ENCODE measurements around the gene TCF7. TPM values are rescaled to one million over a fixed set of nuclear protein-coding genes. Genes with fewer than 3 reads are reported as not detected.

The TCF7 gene
- total RNA-seq, 4 donors from 2014 or later, result 0.98 to 6.6 (median 2.6) TPM

DNA sequence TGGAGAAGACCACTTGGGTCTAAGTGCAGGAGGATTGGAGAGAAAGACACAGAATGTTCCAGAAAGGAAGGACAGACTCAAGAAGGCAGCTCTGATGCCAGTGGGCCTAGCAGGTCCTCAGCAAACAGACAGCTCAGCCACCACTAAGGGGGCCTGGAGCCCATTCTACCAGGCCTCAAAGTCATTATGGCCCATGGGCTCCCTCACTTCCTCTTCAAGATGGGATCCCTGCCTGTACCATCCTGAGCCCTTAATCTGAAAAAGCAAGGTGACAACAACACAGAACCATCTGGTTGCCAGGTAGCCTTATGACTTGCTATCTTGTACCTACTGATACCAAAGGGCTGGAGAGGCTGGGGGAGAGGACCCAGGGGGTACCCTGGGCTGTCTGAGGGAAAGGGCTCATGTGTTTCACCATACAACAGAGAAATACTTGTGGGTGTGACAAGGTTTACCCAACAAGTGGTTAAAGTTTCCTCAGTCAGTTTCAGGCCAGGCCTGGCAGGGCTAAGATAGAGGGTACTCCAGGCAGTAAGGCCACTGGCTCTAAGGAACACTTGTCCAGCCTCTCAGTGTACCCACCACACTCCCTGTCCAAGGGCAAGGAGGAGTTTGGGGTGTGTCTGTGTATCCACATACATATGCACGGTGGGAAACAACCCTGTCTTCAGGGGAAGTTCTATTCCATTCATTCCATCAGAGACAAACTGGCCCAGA, 30.7 kb downstream of the TCF7 start:
- TF ChIP-seq, protein P1, sequence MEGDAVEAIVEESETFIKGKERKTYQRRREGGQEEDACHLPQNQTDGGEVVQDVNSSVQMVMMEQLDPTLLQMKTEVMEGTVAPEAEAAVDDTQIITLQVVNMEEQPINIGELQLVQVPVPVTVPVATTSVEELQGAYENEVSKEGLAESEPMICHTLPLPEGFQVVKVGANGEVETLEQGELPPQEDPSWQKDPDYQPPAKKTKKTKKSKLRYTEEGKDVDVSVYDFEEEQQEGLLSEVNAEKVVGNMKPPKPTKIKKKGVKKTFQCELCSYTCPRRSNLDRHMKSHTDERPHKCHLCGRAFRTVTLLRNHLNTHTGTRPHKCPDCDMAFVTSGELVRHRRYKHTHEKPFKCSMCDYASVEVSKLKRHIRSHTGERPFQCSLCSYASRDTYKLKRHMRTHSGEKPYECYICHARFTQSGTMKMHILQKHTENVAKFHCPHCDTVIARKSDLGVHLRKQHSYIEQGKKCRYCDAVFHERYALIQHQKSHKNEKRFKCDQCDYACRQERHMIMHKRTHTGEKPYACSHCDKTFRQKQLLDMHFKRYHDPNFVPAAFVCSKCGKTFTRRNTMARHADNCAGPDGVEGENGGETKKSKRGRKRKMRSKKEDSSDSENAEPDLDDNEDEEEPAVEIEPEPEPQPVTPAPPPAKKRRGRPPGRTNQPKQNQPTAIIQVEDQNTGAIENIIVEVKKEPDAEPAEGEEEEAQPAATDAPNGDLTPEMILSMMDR (IDR thresholded peaks at IDR 0.05; ENCODE audit: low read depth), result no peak

DNA sequence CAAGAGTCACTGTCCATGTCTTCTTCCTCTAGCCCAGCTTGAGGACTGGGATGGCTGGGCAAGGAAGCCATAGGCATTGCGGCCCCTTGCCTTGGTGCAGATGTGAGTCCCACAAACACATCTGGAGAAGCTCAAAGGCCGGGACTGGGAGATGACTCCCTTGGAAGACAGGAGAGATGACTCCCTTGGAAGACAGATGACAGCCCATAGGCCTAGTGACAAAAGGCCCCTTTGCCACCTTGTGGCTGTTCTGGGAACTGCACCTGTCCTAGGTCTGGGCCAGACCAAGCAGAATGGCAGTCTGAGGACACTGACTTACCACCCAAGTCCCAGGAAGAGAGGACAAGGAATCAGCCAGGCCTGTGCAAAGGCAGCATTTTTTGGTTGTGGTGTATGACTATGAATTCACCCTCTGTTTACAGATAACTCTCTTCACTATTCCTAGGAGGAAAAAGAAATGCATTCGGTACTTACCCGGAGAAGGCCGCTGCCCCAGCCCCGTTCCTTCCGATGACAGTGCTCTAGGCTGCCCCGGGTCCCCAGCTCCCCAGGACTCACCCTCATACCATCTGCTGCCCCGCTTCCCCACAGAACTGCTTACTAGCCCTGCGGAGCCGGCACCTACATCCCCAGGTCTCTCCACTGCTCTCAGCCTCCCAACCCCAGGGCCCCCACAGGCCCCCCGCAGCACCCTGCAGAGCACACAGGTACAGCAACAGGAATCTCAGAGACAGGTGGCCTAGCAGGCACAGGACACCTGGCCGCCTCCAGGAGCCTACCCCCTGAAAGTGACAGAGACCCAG, 31.5 kb downstream of the TCF7 start:
- TF ChIP-seq, protein P1 (IDR thresholded peaks at IDR 0.05; ENCODE audit: low read depth), result no peak

DNA sequence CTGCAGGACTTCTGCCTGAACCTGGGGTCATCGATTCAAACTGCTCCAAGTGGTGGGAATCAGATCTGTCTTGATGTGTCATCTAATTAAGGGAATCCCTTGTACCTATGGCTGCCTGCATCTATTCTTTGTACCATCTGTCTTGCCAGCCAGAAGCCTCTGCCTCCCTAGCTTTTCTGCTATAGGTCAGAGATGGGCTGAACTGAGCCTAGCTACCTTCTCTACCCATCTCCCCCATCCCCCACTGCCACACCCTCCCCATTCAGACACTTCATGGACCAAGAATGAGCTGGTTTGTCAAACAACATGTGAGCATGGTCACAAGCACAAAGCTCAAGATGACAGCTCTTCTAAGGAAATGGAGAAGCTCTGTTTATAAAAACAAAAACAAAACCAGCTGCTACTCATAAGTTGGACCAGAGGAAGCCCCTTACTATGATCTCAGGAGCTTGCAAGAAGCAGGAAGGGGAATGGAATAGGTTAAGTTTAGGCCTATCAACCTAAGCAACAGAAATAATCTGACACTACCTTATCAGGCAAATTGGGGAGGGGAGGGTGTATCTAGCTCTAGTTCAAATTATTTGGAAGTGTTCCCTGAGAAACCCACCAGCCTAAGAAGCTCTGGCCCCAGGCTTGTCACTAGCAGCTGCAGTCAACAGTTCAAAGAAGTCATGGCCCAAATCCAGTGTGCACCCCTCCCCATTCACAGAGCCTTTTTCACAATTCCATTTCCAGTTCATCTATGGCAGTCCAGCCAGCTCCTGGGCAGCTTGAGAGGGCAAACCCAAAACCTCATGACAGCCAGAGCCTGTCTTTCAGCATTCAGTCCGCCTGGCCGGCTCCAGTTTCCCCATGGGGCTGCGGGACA, 32.4 kb downstream of the TCF7 start:
- TF ChIP-seq, protein P1 (IDR thresholded peaks at IDR 0.05; ENCODE audit: low read depth), result no peak

DNA sequence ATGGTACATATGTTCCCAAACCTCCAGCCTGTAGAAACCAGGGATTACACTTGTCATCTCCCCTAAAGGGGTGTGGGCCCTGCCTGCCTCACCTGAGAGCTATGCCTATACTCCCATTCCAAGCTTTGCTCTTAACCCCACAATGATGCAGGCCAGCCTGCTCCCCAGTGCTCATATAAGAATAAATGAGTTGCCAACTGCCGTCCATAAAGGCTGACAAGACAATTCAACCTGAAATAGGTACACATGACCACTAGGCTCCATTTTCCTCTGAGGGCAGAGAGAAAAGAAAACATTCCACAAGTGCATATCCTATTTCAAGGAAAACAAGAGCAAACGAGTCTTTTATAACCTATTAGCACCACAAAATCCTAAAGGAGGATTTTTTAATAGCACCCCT, 33.8 kb downstream of the TCF7 start:
- TF ChIP-seq, protein P1 (IDR thresholded peaks at IDR 0.05; ENCODE audit: low read depth), result no peak

DNA sequence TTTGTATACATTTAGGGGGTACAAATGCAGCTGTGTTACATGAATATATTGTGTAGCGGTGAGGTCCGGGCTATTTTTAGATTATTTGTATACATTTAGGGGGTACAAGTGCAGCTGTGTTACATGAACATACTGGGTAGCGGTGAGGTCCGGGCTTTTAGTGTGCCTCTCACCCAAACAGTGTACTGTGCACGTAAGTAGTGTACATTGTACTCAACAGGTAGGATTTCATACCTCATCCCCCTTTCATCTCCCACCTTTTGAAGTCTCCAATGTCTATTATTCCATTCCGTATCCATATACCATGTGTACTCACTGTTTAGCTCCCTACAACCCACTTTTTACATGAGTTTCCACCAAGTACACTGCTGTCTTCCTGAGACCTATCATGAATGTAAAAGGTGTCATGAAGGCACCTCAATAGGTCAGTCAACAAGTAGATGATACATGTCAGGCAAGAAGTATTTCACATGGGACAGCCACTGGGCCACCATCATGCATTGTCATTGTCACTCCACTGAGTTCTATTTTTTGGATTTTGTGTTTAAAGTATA, 34.6 kb downstream of the TCF7 start:
- TF ChIP-seq, protein P1 (IDR thresholded peaks at IDR 0.05; ENCODE audit: low read depth), result no peak

DNA sequence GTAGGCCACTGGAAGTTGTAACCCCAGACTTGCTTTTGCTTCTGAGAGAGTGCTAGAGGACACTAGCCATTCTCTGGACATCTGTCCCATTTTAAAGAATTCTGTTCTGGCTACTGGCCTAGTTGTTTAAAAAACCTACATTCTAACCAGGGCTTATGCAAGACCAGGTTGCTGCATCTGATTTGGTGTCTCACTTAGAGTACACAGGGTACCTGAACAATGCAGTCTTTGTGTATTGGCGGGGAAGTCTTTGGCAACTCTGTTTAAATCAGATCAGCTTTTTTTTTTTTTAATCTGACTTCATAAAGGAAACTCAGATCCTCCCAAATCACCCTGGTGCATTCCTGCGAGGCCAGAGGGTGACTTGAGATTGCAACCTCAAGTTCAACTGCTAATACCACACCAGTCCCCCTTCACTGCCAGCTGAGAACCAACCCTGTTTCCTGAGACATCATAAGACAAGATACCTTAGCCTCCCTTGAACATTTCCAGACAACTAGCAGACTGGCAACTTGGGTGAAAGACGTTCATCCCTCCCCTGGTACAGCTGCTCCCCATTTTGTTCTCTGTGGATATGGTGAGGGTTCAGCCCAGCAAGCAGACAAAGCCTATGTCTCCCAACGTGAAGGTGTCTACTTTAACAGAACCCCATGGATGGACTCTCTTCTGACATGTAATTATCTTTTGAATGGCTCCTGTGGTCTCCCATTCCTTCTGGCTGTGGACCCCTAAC, 35.3 kb downstream of the TCF7 start:
- TF ChIP-seq, protein P1 (IDR thresholded peaks at IDR 0.05; ENCODE audit: low read depth), result no peak

Data from subcutaneous adipose tissue (tissue), 4 donors.